ENCODE measurements around the gene HNRNPR.
"Not testable (repeated sequence)": the region's sequence is repeated elsewhere in the genome, so short reads cannot be mapped to it uniquely, and the experiment has no call there.

DNA sequence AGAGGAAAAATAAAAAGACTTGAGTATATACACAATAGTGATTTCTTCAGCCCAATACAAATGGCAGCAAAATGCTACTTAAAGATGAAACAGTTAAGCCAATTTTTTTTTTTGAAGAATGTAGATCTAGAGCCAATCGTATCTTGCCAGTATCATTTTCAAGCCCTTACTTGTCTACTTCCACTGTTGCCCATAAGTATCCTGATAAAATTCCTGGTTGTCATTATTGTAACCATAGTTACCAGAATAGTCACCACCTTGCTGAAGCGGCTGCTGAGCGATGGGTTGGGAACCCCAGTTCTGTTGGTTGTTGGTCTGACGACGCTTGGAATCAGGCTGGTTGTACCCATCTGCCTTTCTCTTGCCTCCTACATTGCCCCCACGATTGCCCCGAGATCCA is 33.8 kb downstream of the HNRNPR start:
- TF ChIP-seq, protein P1, sequence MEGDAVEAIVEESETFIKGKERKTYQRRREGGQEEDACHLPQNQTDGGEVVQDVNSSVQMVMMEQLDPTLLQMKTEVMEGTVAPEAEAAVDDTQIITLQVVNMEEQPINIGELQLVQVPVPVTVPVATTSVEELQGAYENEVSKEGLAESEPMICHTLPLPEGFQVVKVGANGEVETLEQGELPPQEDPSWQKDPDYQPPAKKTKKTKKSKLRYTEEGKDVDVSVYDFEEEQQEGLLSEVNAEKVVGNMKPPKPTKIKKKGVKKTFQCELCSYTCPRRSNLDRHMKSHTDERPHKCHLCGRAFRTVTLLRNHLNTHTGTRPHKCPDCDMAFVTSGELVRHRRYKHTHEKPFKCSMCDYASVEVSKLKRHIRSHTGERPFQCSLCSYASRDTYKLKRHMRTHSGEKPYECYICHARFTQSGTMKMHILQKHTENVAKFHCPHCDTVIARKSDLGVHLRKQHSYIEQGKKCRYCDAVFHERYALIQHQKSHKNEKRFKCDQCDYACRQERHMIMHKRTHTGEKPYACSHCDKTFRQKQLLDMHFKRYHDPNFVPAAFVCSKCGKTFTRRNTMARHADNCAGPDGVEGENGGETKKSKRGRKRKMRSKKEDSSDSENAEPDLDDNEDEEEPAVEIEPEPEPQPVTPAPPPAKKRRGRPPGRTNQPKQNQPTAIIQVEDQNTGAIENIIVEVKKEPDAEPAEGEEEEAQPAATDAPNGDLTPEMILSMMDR (IDR thresholded peaks at IDR 0.05) = not testable (repeated sequence)
- TF ChIP-seq POLR2A (IDR thresholded peaks at IDR 0.05) = not testable (repeated sequence)
